HG02759 (cell line): ENCODE measurements around the gene LDB2.

ENCODE experiments used
- ATAC-seq: cut with Tn5 transposase; IDR thresholded peaks from one replicate; pipeline ENCODE4 v1.9.1; 2021; ENCODE audit warnings: mild to moderate bottlenecking, moderate library complexity; ENCODE audit not compliant: unreplicated experiment

LDB2 gene

GRCh38 chr4:16844816-16845586 lies 53.4 kb downstream of the LDB2 start:
- ATAC-seq = no peak

GRCh38 chr4:16843831-16844508 lies 54.5 kb downstream of the LDB2 start:
- no peak for ATAC-seq

- no peak for ATAC-seq
Observed at GRCh38 chr4:16838226-16838875, 60.1 kb downstream of the LDB2 start.

GRCh38 chr4:16837475-16837874 lies 61.0 kb downstream of the LDB2 start:
- no peak for ATAC-seq

- no peak for ATAC-seq
Observed at GRCh38 chr4:16836324-16836723, 62.1 kb downstream of the LDB2 start.

GRCh38 chr4:16835597-16836247 lies 62.7 kb downstream of the LDB2 start:
- no peak for ATAC-seq

- no peak for ATAC-seq
Observed at GRCh38 chr4:16834814-16835213, 63.6 kb downstream of the LDB2 start.

- no peak for ATAC-seq
Observed at GRCh38 chr4:16833722-16834121, 64.7 kb downstream of the LDB2 start.

- ATAC-seq = no peak
Observed at GRCh38 chr4:16830081-16830480, 68.4 kb downstream of the LDB2 start.

- ATAC-seq = no peak
Observed at GRCh38 chr4:16827794-16828724, 70.4 kb downstream of the LDB2 start.

GRCh38 chr4:16827045-16827444 lies 71.4 kb downstream of the LDB2 start:
- no peak for ATAC-seq

- ATAC-seq = no peak
Observed at GRCh38 chr4:16826406-16826910, 72.0 kb downstream of the LDB2 start.

- no peak for ATAC-seq
Observed at GRCh38 chr4:16824278-16824806, 74.1 kb downstream of the LDB2 start.

- no peak for ATAC-seq
Observed at GRCh38 chr4:16820329-16820728, 78.1 kb downstream of the LDB2 start.

- ATAC-seq = no peak
Observed at GRCh38 chr4:16819652-16820051, 78.8 kb downstream of the LDB2 start.

GRCh38 chr4:16818005-16818404 lies 80.4 kb downstream of the LDB2 start:
- ATAC-seq = no peak

GRCh38 chr4:16817286-16817685 lies 81.2 kb downstream of the LDB2 start:
- ATAC-seq = no peak

GRCh38 chr4:16814361-16814760 lies 84.1 kb downstream of the LDB2 start:
- ATAC-seq = no peak

- ATAC-seq = no peak
Observed at GRCh38 chr4:16812041-16812440, 86.4 kb downstream of the LDB2 start.

GRCh38 chr4:16809943-16810342 lies 88.5 kb downstream of the LDB2 start:
- ATAC-seq = no peak
